Cardiac fibroblast (primary cell): Measurements from ENCODE around the gene ATOH8.

ENCODE experiments used
- DNase-seq, 2 donors: peaks; one replicate each; pipeline versions ENCODE4 v3.0.0 to v3.0.0-alpha.2; 2010; ENCODE audit warnings: low read depth in 2 of 2
- H3K4me3 ChIP-seq, 2 donors: replicated peaks in 1 of 2; 1 replicate in 1 of 2; 2 replicates in 1 of 2; pipeline ENCODE4 v1.5.1; 2011; ENCODE audit warnings: low read depth in 2 of 2, low read length in 2 of 2, mild to moderate bottlenecking in 2 of 2, moderate library complexity in 1 of 2
- TF ChIP-seq, protein P1 (sequence below): IDR thresholded peaks from one replicate; pipeline ENCODE4 v1.5.1; 2011; ENCODE audit warnings: low read depth, mild to moderate bottlenecking, low read length, inconsistent platforms

ATOH8 gene

GRCh38 chr2:85813982-85814801 lies 60.4 kb downstream of the ATOH8 start:
- DNase-seq, result peak; percentile 89 to 92
- H3K4me3 ChIP-seq, result no peak overlapping the region
- TF ChIP-seq, protein P1, sequence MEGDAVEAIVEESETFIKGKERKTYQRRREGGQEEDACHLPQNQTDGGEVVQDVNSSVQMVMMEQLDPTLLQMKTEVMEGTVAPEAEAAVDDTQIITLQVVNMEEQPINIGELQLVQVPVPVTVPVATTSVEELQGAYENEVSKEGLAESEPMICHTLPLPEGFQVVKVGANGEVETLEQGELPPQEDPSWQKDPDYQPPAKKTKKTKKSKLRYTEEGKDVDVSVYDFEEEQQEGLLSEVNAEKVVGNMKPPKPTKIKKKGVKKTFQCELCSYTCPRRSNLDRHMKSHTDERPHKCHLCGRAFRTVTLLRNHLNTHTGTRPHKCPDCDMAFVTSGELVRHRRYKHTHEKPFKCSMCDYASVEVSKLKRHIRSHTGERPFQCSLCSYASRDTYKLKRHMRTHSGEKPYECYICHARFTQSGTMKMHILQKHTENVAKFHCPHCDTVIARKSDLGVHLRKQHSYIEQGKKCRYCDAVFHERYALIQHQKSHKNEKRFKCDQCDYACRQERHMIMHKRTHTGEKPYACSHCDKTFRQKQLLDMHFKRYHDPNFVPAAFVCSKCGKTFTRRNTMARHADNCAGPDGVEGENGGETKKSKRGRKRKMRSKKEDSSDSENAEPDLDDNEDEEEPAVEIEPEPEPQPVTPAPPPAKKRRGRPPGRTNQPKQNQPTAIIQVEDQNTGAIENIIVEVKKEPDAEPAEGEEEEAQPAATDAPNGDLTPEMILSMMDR, result peak; percentile 98

DNA sequence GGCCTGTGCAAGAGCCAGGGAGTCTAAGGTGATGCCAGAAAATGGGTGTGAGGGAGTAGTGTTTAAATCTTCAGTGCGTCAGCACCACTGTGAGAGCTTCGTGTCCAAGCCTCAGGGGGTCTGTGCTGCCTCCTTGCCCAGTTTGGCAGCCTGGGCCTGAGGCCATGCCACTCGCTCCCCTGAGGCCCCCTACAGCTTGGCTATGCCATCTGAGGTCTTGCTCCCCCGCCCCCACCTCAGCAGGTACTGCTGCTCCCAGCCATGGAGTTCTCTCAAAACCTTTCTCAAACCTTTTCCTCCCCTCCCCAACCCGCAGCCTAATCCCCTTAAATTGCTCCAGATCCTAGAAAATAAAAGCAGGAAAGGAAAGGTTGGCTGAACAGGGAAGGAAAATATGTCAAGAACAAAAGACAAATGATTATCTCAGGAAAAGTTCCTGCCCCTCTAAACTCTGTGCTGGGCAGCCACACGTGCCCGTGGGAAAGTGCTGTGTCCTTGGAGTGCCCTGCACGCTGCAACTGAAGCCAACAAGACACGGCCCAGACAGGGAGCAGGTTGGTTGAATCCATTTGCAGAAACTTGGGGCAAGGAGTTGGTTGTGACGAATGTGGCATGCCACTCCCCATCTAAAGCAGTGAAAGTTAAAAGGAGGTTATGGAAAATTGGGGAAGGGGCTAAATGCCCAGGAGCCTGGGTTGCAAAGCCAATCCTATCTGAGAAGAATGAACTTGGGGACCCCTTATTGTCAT lies 61.2 kb downstream of the ATOH8 start:
- no peak for DNase-seq
- H3K4me3 ChIP-seq, result no peak overlapping the region
- TF ChIP-seq, protein P1, result no peak

GRCh38 chr2:85819811-85820510 lies 66.2 kb downstream of the ATOH8 start:
- no peak for DNase-seq
- H3K4me3 ChIP-seq, result no peak overlapping the region
- TF ChIP-seq, protein P1, result no peak

DNA sequence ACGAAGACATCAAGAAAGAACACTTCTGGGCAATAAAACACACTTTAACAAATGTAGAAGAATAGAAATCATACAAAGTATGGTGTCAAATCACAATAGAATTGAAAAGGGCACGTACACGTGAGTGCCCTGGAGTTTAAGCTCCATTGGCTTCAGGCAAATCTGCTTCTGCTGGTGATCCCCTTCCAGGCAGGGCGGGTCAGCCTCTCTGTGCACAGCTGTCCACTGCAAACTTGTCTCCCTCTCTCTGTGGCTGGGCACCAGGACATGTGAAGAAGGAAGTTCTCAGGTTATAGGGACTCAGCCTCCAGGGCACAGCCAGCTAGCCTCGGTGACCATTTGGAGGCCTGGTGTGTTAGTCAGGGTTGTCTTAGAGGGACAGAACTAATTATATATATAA lies 69.0 kb downstream of the ATOH8 start:
- DNase-seq, result no peak
- TF ChIP-seq, protein P1, result no peak
- no peak overlapping the region for H3K4me3 ChIP-seq

DNA sequence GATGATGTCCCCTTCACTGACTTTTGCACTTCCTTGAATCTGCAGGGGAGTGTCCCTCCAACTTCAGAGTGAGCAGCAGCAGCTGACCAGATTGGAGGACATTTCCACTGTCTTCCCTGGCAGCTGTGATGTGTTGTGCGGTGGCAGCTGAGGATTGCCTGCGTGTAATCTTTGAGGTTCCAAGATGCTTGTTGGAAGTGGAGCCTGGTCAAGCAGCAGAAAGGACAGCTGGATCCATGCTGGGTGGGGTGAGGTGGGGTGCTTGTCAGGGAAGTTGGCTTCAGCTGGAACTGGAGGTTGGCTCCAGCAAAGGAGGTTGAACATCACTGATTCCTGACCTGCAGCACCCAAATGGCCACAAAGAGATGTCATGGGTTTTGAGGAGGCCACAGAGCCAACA lies 70.2 kb downstream of the ATOH8 start:
- TF ChIP-seq, protein P1, result no peak
- no peak overlapping the region for H3K4me3 ChIP-seq
- DNase-seq, result no peak

DNA sequence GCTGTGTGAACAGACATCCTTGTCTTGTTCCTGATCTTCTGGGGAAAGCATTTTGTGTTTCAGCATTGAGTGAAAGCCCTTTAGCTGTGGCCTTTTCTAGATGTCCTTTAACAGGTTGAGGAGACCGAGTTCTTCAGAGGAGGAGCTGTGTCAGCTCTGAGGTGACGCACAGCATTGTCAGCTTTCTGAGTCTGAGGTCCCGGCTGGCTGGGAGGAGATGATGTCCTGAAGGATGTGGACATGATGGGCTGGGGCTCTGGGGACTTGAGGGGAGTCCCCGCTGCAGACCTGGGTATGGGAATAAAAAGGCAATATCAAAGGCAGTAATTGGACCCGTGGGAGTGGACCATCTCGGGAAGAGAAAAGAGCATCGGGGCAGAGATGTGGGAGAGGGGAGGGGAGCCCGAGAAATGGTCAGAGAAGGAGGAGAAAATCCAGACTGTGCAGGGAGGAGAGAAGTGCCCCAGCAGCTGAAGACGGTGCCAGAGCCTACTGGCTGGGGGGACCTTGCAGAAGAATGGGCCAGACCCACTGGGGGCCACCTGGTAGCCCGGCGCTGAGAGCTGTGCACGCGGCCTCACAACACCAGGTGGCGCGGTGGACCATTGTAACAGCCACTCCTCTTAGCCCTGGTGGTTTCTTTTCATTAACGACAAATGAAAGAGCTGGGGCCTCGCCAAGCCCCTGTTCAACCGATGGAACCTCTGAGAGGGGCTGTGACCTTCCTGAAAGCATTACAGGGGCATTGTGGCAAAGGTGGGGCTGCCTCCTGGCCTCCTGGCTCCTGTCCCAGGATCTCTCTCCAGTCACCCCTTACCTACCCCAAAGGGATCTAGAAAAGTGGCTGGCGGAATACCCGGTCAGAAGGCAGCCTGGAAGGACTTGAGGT lies 73.4 kb downstream of the ATOH8 start:
- DNase-seq, result peak; percentile 66 to 68
- H3K4me3 ChIP-seq, result no peak overlapping the region
- TF ChIP-seq, protein P1, result peak; percentile 88
